Stimulated activated effector memory CD8-positive, alpha-beta T cell treated with anti-CD3 and anti-CD28 coated beads, Interleukin-12 subunit alpha, Interleukin-12 subunit beta, amount 100 ng/mL, for 72 hours (primary cell): Measurements from ENCODE around the gene DKK3.

Experiments
- ATAC-seq: fragments of 150-1000 bp; cut with Tn5 transposase; 2 replicates; pipeline ENCODE4 v1.10.0; 2021
- DNase-seq, 2 donors: peaks; one replicate each; pipeline ENCODE4 v3.0.0; 2021 to 2022; ENCODE audit warnings: low spot score in 2 of 2
- H3K27ac Mint-ChIP-seq: one replicate; pipeline ENCODE4 v1.8.0; 2022; ENCODE audit warnings: mild to moderate bottlenecking, mixed read lengths
- H3K36me3 Mint-ChIP-seq: one replicate; pipeline ENCODE4 v1.8.0; 2022; ENCODE audit warnings: mild to moderate bottlenecking, mixed read lengths
- H3K4me1 Mint-ChIP-seq: one replicate; pipeline ENCODE4 v1.8.0; 2022; ENCODE audit warnings: mixed read lengths
- H3K4me3 Mint-ChIP-seq: one replicate; pipeline ENCODE4 v1.8.0; 2022; ENCODE audit warnings: mild to moderate bottlenecking, mixed read lengths
- H3K9me3 Mint-ChIP-seq: one replicate; pipeline ENCODE4 v1.8.0; 2022; ENCODE audit warnings: mixed read lengths

DKK3 gene

DNA sequence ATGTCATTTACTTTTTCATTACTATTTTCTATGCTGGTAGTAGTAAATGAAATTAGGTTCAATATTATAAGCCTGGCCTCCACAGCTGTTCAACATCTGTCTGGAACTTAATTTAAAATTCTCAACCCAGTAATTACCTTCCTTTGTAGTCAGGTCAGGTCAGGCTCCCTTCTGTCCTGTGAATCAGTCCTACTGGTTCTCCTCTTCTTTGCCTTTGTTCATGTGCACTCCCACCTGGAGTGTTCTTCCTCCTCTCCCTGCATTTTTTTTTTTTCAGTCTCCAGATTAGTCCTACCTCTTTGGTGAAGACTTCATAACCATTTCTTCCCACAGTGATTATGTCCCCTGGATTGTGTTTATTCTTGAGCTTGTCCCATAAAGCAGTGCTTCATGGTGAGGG, 67.9 kb downstream of the DKK3 start:
- Mint-ChIP-seq H3K27ac (peak overlapping the region; percentile 27), H3K4me1 (no peaks in the 10 kb centered on the region), H3K4me3 (no peak overlapping the region), H3K9me3 (no peaks in the 10 kb centered on the region), H3K36me3 (peaks cover 95% of the 10 kb centered on the region)
- no peak for ATAC-seq
- DNase-seq, result no peak

DNA sequence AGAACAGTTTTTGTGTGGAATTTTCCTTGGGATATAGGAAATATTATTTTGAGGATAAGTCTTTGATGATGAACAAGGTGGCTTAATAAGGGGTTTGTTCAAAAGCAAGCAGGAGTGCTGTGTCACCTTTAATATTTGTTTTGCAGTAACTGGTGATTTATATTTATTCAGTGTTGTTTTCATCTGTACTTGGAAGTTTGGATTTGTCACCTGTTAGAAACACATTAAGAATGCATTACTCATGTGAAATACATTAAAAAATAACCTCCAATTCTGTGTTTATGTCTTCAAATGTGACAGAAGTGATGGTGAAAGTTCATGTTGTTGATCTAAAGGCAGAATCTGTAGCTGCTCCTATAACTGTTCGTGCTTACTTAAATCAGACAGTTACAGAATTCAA, 70.5 kb downstream of the DKK3 start:
- peaks cover 97% of the 10 kb centered on the region for H3K36me3 Mint-ChIP-seq
- no peak overlapping the region for H3K4me3 Mint-ChIP-seq
- no peaks in the 10 kb centered on the region for H3K4me1 Mint-ChIP-seq
- no peaks in the 10 kb centered on the region for H3K9me3 Mint-ChIP-seq
- peak overlapping the region; percentile 13 for H3K27ac Mint-ChIP-seq
- no peak for DNase-seq
- ATAC-seq, result no peak

GRCh38 chr11:11937433-11937832, 71.0 kb downstream of the DKK3 start:
- Mint-ChIP-seq H3K4me3 (no peak overlapping the region), H3K27ac (no peak overlapping the region), H3K36me3 (peaks cover 97% of the 10 kb centered on the region), H3K9me3 (no peaks in the 10 kb centered on the region), H3K4me1 (no peaks in the 10 kb centered on the region)
- ATAC-seq (no peak), DNase-seq (no peak)

GRCh38 chr11:11935536-11935935, 72.9 kb downstream of the DKK3 start:
- no peak overlapping the region for H3K4me3 Mint-ChIP-seq
- ATAC-seq (no peak), DNase-seq (no peak)
- peaks cover 97% of the 10 kb centered on the region for H3K36me3 Mint-ChIP-seq
- no peaks in the 10 kb centered on the region for H3K4me1 Mint-ChIP-seq
- H3K9me3 Mint-ChIP-seq, result no peaks in the 10 kb centered on the region
- H3K27ac Mint-ChIP-seq, result no peak overlapping the region

DNA sequence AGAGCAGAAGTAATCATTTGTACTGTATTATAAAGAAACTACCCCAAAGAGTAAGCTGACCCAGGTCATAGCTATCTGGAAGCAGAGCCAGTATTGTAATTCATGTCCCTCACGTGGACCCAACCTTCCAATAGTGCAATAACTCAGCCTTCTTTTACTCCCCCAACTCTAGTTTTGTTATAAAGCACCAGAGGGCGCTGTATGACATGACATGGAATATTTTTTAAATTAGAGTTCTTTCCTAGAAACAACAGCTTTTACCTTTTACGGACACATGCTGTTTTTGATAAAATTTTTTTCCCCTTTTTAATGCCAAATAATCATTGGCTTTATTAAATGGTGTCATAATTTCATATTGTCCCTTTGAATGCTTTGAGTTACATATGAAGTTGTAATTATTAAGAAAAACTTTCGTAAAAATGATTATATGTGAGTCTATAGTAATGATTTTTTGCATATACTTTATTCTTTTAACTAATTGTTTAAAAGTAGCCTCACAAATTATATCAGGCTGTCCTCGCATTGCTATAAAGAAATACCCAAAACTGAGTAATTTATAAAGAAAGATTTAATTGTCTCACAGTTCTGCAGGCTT, 76.9 kb downstream of the DKK3 start:
- DNase-seq (no peak), ATAC-seq (no peak)
- Mint-ChIP-seq H3K4me1 (peaks cover 7% of the 10 kb centered on the region), H3K36me3 (peaks cover 82% of the 10 kb centered on the region), H3K27ac (no peak overlapping the region), H3K9me3 (no peaks in the 10 kb centered on the region), H3K4me3 (no peak overlapping the region)

DNA sequence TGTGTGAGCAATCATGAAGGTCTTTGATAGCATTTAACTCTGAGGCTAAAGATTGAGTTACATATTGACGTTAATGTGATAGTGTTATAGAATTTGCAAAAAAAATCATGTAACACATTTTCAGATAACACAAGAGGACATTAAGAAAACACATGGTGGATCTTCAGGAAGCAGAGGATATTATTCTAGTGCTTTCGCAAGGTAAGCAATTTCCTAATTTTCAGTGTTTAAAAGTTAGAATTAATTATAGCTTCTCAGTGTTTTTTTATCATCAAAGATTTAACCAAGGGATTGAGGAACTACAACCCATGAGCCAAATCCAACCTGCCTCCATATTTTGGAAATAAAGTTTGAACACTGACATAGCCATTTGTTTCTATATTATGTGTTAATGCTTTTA, 78.5 kb downstream of the DKK3 start:
- H3K4me3 Mint-ChIP-seq, result no peak overlapping the region
- ATAC-seq (no peak), DNase-seq (no peak)
- H3K36me3 Mint-ChIP-seq, result peaks cover 84% of the 10 kb centered on the region
- H3K27ac Mint-ChIP-seq, result no peak overlapping the region
- H3K4me1 Mint-ChIP-seq, result peaks cover 18% of the 10 kb centered on the region
- no peaks in the 10 kb centered on the region for H3K9me3 Mint-ChIP-seq

DNA sequence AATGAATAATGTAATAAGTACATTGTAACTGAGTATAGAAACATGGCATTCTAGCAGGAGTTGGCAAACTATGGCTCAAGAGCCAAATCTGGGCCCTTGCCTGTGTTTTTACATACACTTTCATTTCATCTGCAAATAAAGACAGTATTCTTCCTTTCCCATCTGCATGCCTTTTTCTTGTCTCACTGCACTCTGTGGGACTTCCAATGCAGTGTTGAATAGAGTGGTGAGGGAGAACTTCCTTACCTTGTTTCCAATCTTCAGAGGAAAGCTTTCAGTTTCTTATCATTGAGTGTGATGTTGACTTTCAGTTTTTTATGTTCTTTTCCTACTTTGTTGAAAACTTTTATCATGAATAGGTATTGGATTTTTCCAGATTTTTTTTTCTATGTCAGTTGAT, 84.6 kb downstream of the DKK3 start:
- Mint-ChIP-seq H3K4me3 (no peak overlapping the region), H3K27ac (no peak overlapping the region), H3K9me3 (no peaks in the 10 kb centered on the region), H3K36me3 (peaks cover 83% of the 10 kb centered on the region), H3K4me1 (peaks cover 18% of the 10 kb centered on the region)
- ATAC-seq, result no peak
- DNase-seq, result no peak

- Mint-ChIP-seq H3K36me3 (peaks cover 56% of the 10 kb centered on the region), H3K9me3 (no peaks in the 10 kb centered on the region), H3K4me1 (no peaks in the 10 kb centered on the region), H3K27ac (no peak overlapping the region), H3K4me3 (no peak overlapping the region)
- ATAC-seq (no peak), DNase-seq (no peak)
Observed at GRCh38 chr11:11916981-11917399, 91.4 kb downstream of the DKK3 start.

DNA sequence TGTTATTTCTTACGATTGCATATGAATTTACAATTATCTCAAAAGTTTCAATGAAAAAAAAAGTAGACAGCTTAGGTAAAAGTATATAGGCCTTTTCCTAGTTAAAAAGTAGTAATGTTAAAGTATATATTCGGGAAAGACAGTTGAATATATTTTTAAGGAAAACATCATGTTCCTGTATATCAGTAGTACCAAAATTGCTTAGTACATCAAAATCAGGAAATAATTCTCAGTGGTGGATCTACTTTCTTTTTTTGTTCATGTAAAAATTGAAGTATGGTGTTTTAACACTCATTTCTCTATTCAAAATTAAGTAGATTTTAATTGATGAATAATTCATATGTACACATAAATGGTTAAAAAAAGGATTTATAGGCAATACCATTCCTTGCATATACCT, 92.8 kb downstream of the DKK3 start:
- no peak overlapping the region for H3K4me3 Mint-ChIP-seq
- no peak for ATAC-seq
- peaks cover 56% of the 10 kb centered on the region for H3K36me3 Mint-ChIP-seq
- no peak overlapping the region for H3K27ac Mint-ChIP-seq
- no peak for DNase-seq
- H3K9me3 Mint-ChIP-seq, result no peaks in the 10 kb centered on the region
- no peaks in the 10 kb centered on the region for H3K4me1 Mint-ChIP-seq

DNA sequence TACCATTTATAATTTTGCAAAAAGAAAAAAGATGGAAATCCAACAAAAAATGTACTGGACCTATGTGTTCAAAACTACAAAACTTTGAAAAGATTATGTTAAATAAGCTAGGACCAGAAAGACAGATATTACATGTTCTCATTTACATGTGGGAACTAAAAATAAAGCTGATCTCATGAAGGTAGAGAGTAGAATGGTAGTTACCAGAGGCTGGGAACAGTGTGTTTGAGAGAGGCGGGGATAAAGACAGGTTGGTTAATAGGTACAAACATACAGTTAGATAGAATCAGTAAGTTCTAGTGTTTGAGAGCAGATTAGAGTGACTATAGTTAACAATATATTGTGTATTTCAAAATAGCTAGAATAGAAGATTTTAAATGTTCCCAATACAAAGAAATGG, 95.0 kb downstream of the DKK3 start:
- H3K9me3 Mint-ChIP-seq, result no peaks in the 10 kb centered on the region
- H3K4me3 Mint-ChIP-seq, result no peak overlapping the region
- H3K36me3 Mint-ChIP-seq, result peaks cover 53% of the 10 kb centered on the region
- peak overlapping the region; percentile 41 for H3K27ac Mint-ChIP-seq
- ATAC-seq (no peak), DNase-seq (no peak)
- H3K4me1 Mint-ChIP-seq, result no peaks in the 10 kb centered on the region
